Hepatocyte (in vitro differentiated cells): ENCODE results near the gene MROH2B.

Source experiments
- CTCF ChIP-seq: fragments of 200-600 bp; sonication (generic); IDR thresholded peaks from 2 replicates; pipeline ENCODE4 v1.5.1; 2016; ENCODE audit warnings: antibody characterized with exemption, mild to moderate bottlenecking; ENCODE audit not compliant: poor library complexity
- EZH2 ChIP-seq: fragments of 200-600 bp; sonication (generic); IDR thresholded peaks from 2 replicates; pipeline ENCODE4 v1.6.1; 2016; ENCODE audit warnings: antibody characterized with exemption, mild to moderate bottlenecking, borderline replicate concordance
- EZH2phosphoT487 ChIP-seq: fragments of 200-600 bp; sonication (generic); IDR thresholded peaks from one replicate; pipeline ENCODE4 v1.6.1; 2018; ENCODE audit warnings: antibody characterized with exemption, mild to moderate bottlenecking, low read depth, moderate library complexity; ENCODE audit not compliant: unreplicated experiment, severe bottlenecking

GRCh38 chr5:41065691-41066335 lies 5.3 kb downstream of the MROH2B start:
- no peak for TF ChIP-seq CTCF
- no peak for TF ChIP-seq EZH2
- no peak for TF ChIP-seq EZH2phosphoT487
